Measurements from ENCODE around the gene FCHSD2. TPM values are rescaled to one million over a fixed set of nuclear protein-coding genes. Genes with fewer than 3 reads are reported as not detected.

Gene FCHSD2
- total and polyA plus RNA-seq, 9 donors = 18.6 to 68.5 (median 53.8) TPM

DNA sequence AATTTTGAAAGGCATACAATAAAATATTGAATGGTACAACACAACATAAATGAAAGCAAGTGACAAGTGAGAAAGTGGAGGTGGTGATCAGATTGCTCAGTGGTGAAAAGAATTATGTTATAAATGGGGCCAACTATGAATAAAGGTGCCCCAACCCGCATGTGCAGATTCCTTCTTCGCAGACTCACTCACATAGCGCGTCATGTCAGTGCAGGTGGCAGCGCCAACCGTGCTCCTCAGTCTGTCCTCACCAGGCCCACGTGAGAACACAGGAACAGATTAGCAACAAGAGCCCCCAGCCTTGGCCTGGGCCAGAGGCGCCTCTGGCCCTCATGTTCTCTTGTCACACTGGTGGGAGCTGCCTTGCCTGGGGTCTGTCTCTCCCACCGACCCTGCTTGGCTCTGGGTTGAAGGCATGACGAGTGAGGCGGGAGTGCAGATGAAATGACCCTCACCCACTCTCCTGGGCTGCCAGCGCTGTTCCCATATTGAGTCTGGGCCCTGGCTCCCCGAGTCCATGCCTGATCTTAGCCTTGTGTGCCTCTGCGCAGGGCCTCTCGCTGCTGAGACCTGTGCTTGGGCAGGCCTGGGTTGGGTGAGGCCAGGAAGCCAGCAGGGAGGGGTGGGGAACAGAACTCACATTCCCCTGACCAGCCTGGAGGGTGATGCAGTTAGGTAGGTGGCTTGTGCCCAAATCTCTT is 321.5 kb downstream of the FCHSD2 start:
- Histone ChIP-seq H3K27me3 (no peaks in the 10 kb centered on the region), H3K4me3 (no peak overlapping the region), H3K9me3 (no peaks in the 10 kb centered on the region), H3K4me1 (ENCODE audit: insufficient read depth) (peaks cover 5% of the 10 kb centered on the region), H3K27ac (no peak overlapping the region), H3K36me3 (no peaks in the 10 kb centered on the region)
- TF ChIP-seq POLR2A (IDR thresholded peaks at IDR 0.05) (no peak), EP300 (IDR thresholded peaks at IDR 0.05) (no peak)
- TF ChIP-seq, protein P1, sequence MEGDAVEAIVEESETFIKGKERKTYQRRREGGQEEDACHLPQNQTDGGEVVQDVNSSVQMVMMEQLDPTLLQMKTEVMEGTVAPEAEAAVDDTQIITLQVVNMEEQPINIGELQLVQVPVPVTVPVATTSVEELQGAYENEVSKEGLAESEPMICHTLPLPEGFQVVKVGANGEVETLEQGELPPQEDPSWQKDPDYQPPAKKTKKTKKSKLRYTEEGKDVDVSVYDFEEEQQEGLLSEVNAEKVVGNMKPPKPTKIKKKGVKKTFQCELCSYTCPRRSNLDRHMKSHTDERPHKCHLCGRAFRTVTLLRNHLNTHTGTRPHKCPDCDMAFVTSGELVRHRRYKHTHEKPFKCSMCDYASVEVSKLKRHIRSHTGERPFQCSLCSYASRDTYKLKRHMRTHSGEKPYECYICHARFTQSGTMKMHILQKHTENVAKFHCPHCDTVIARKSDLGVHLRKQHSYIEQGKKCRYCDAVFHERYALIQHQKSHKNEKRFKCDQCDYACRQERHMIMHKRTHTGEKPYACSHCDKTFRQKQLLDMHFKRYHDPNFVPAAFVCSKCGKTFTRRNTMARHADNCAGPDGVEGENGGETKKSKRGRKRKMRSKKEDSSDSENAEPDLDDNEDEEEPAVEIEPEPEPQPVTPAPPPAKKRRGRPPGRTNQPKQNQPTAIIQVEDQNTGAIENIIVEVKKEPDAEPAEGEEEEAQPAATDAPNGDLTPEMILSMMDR (IDR thresholded peaks at IDR 0.05) = no peak
- peak in 2 of 5 donors; percentile 29 to 44 for DNase-seq
- WGBS, 3 donors = 93 to 95% (median 93%) methylated on average over 15 of the region's 15 CpGs
- intact Hi-C loops (cut with DNase I) = no loop called here

DNA sequence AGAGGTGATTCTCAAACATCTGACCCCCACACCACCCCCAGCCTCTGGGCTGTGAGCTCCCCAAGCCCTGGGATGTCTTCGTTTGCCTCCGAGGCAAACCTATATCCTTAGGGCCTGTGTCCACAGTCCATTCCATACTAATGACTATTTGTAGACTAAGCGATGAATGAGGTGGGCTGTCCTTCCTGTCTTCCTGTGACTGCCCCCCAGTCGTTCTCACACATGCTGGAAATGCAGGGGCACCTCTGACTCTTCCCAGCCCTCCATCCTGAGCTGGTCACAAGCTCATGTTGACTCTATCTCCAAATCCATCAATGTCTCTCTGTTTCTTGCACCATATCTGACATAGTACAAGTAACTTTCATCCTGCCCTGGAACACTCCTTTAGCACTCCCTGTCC is 323.1 kb downstream of the FCHSD2 start:
- H3K27me3 ChIP-seq = no peaks in the 10 kb centered on the region
- no peaks in the 10 kb centered on the region for H3K36me3 ChIP-seq
- intact Hi-C loops (cut with DNase I) = loop anchor here in 1 of 4 donors (10.0 kb wide), 1 partner anchor 214 kb away; no protein-coding TSS in a partner anchor
- TF ChIP-seq, protein P1 (IDR thresholded peaks at IDR 0.05) = no peak
- H3K27ac ChIP-seq = no peak overlapping the region
- no peak for DNase-seq
- H3K4me3 ChIP-seq = no peak overlapping the region
- 87 to 92% (median 88%) methylated on average over 4 of the region's 4 CpGs for WGBS, 3 donors
- H3K4me1 ChIP-seq (ENCODE audit: insufficient read depth) = peaks cover 10% of the 10 kb centered on the region
- no peaks in the 10 kb centered on the region for H3K9me3 ChIP-seq

DNA sequence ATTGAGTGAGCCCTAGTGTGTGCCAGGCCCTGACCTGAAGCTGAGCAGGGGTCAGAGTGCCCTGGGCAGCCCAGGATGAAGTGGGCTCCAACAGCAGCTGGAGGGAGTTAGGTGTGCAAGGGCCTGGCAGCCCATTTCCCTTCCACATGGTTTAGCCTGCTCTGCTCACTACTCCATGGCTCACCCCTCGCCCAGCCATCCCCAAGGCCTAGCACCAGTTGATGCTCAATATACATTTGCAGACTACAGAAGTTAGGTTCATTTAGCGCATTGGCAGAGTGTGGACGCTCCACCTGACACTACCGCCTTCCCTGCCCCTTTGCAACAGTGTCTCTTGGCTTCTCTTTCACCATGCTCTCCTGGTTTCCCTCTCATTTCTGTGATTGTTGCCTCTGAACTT is 324.2 kb downstream of the FCHSD2 start:
- intact Hi-C loops (cut with DNase I) = loop anchor here in 1 of 4 donors (10.0 kb wide), 1 partner anchor 213 kb away; no protein-coding TSS in a partner anchor
- no peak for TF ChIP-seq EP300 (IDR thresholded peaks at IDR 0.05)
- TF ChIP-seq, protein P1 (IDR thresholded peaks at IDR 0.05) = no peak
- TF ChIP-seq POLR2A (IDR thresholded peaks at IDR 0.05) = no peak
- Histone ChIP-seq H3K4me1 (ENCODE audit: insufficient read depth) (peaks cover 12% of the 10 kb centered on the region), H3K27me3 (no peaks in the 10 kb centered on the region), H3K9me3 (no peaks in the 10 kb centered on the region), H3K4me3 (no peak overlapping the region), H3K27ac (no peak overlapping the region), H3K36me3 (no peaks in the 10 kb centered on the region)
- 98 to 100% (median 98%) methylated on average over 4 of the region's 4 CpGs for WGBS, 3 donors
- no peak for DNase-seq

DNA sequence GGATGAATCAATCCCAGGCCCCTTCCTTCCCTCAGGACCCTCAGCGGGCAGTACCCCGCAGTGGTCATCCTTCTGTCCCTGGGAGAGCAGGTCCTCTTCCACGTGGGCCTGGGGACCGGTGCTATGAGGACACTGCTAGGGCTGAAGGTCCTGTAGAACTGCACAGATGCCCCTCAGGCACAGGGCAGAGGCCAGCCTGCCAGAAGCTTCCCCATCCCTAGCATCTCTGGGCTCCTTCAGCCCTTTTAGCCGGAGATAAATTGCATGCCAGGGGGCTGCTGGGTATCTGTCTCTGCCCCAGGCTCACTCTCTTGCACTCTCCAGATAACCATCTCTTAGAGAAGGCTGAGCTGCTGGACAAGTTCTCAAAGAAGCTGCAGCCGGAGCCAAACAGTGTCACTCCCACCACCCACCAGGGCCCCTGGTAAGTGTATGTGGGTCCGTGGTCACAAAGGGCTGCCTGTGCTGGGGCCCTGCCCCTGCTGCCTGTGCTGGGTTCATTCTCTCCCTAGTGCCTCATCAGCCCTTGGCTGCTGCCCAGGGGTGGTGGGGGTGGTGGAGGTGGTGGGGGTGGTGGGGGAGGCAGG is 325.6 kb downstream of the FCHSD2 start:
- intact Hi-C loops (cut with DNase I) = loop anchor here in 1 of 4 donors (10.0 kb wide), 1 partner anchor 212 kb away; no protein-coding TSS in a partner anchor

More for the DNA sequence above, 325.6 kb downstream of the FCHSD2 start:
- Histone ChIP-seq H3K4me3 (no peak overlapping the region), H3K9me3 (no peaks in the 10 kb centered on the region), H3K27me3 (no peaks in the 10 kb centered on the region), H3K27ac (no peak overlapping the region), H3K4me1 (ENCODE audit: insufficient read depth) (peaks cover 15% of the 10 kb centered on the region), H3K36me3 (no peaks in the 10 kb centered on the region)
- WGBS, 3 donors = 87 to 92% (median 88%) methylated on average over 7 of the region's 7 CpGs
- peak in 1 of 5 donors; percentile 25 for DNase-seq
- TF ChIP-seq EP300 (IDR thresholded peaks at IDR 0.05) (no peak), POLR2A (IDR thresholded peaks at IDR 0.05) (no peak)
- TF ChIP-seq, protein P1 (IDR thresholded peaks at IDR 0.05) = no peak
